ENCODE data around the gene C19orf44.
"Not testable (repeated sequence)": the region's sequence is repeated elsewhere in the genome, so short reads cannot be mapped to it uniquely, and the experiment has no call there.

The C19orf44 gene

DNA sequence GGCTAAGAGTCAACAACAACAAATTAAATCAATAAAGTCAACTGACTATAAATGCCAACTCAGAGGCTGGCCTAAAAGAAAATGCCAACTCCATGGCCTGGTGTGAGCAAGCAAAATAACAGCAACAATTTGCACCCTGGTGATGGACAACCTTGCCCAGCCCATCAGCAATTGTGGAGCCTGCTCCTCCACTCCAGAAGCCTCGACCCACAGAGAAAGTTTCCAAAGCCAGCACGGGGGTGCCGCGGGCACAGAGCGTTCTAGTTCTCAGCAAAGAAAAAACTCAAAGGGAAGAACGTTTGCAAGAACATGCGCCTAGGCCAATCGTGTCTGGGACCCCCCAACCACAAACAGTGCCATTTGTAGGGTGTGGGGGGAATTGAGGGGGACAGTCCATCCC is 35.7 kb upstream of the C19orf44 start:
- in situ Hi-C loops (cut with MboI; ENCODE audit: low sequenced_read_pairs, unreplicated experiment), result no loop called here
- TF ChIP-seq, protein P1, sequence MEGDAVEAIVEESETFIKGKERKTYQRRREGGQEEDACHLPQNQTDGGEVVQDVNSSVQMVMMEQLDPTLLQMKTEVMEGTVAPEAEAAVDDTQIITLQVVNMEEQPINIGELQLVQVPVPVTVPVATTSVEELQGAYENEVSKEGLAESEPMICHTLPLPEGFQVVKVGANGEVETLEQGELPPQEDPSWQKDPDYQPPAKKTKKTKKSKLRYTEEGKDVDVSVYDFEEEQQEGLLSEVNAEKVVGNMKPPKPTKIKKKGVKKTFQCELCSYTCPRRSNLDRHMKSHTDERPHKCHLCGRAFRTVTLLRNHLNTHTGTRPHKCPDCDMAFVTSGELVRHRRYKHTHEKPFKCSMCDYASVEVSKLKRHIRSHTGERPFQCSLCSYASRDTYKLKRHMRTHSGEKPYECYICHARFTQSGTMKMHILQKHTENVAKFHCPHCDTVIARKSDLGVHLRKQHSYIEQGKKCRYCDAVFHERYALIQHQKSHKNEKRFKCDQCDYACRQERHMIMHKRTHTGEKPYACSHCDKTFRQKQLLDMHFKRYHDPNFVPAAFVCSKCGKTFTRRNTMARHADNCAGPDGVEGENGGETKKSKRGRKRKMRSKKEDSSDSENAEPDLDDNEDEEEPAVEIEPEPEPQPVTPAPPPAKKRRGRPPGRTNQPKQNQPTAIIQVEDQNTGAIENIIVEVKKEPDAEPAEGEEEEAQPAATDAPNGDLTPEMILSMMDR (IDR thresholded peaks at IDR 0.05; ENCODE audit: borderline replicate concordance, control extremely low read depth, extremely low read depth, insufficient read depth, missing control alignments), result no peak
- no peak for DNase-seq (ENCODE audit: low spot score)

DNA sequence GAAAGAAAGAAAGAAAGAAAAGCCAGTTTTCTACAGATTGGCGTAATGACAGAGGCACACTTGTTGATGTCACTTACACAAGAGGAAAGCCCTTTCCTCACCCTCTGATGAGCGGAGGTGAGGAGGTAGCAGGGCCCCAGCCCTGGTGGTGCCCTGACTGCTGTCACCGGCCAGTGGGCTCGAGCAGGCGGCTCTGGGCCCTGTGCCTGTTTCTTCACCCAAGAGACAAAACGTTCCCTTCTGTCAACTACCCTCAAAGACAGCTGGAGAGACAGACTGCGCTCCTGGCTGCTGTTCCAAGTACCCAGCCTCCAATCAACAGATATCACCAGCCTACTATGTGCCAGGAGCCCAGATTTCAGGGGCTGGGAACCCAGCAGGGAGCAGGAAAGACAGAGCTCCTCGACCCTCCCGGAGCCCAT is 34.6 kb upstream of the C19orf44 start:
- no peak for DNase-seq (ENCODE audit: low spot score)
- TF ChIP-seq, protein P1 (IDR thresholded peaks at IDR 0.05; ENCODE audit: borderline replicate concordance, control extremely low read depth, extremely low read depth, insufficient read depth, missing control alignments), result no peak
- in situ Hi-C loops (cut with MboI; ENCODE audit: low sequenced_read_pairs, unreplicated experiment), result no loop called here

DNA sequence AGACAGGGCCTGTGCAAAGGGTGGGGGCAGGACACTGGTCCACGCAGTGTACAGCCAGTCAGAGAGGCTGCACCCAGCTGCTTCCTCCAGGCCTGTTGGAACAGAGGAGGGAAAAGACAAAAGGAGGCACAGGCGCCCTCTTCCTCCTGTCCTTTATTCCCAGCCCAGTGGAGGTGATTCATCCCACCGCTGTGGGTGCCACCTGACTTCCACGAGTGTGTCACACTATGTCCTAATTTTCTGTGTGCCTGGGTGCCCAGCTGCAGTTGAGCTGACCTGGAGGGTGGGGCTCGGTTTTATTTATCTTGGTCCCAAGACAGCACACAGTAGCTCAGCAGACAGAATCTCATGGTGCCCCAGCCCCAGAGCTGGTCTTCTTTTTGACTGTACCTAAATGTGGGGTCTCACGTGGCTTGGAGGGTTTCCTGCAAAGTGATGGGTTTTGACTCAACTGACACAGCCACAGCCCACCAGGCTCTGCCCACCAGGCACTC is 33.4 kb upstream of the C19orf44 start:
- TF ChIP-seq, protein P1 (IDR thresholded peaks at IDR 0.05; ENCODE audit: borderline replicate concordance, control extremely low read depth, extremely low read depth, insufficient read depth, missing control alignments), result no peak
- in situ Hi-C loops (cut with MboI; ENCODE audit: low sequenced_read_pairs, unreplicated experiment), result no loop called here
- DNase-seq (ENCODE audit: low spot score), result no peak

GRCh38 chr19:16463341-16463990 is 32.7 kb upstream of the C19orf44 start:
- in situ Hi-C loops (cut with MboI; ENCODE audit: low sequenced_read_pairs, unreplicated experiment), result no loop called here
- DNase-seq (ENCODE audit: low spot score), result no peak

GRCh38 chr19:16463991-16464575 is 32.1 kb upstream of the C19orf44 start:
- in situ Hi-C loops (cut with MboI; ENCODE audit: low sequenced_read_pairs, unreplicated experiment), result no loop called here
- TF ChIP-seq, protein P1 (IDR thresholded peaks at IDR 0.05; ENCODE audit: borderline replicate concordance, control extremely low read depth, extremely low read depth, insufficient read depth, missing control alignments), result no peak
- DNase-seq (ENCODE audit: low spot score), result no peak

More at GRCh38 chr19:16463341-16463990, 32.7 kb upstream of the C19orf44 start:
- TF ChIP-seq, protein P1 (IDR thresholded peaks at IDR 0.05; ENCODE audit: borderline replicate concordance, control extremely low read depth, extremely low read depth, insufficient read depth, missing control alignments), result no peak

GRCh38 chr19:16465239-16465638 is 31.0 kb upstream of the C19orf44 start:
- no peak for DNase-seq (ENCODE audit: low spot score)
- in situ Hi-C loops (cut with MboI; ENCODE audit: low sequenced_read_pairs, unreplicated experiment), result no loop called here
- TF ChIP-seq, protein P1 (IDR thresholded peaks at IDR 0.05; ENCODE audit: borderline replicate concordance, control extremely low read depth, extremely low read depth, insufficient read depth, missing control alignments), result no peak

- in situ Hi-C loops (cut with MboI; ENCODE audit: low sequenced_read_pairs, unreplicated experiment); DNase-seq (ENCODE audit: low spot score): not testable (repeated sequence)
Observed at GRCh38 chr19:16466802-16467427, 29.3 kb upstream of the C19orf44 start.
